Activated T-cell treated with anti-CD3 and anti-CD28 coated beads, Interleukin-2, amount 50 U/mL, for 4 hours (primary cell): ENCODE results near the gene CDH5. TPM values are rescaled to one million over a fixed set of nuclear protein-coding genes. Genes with fewer than 3 reads are reported as not detected.

Experiments
- ATAC-seq, 2 donors: fragments of 200-7000 bp; cut with Tn5 transposase; one replicate each; pipeline ENCODE4 v1.10.0; 2021
- DNase-seq: peaks from one replicate; pipeline ENCODE4 v3.0.0-alpha.2; 2020
- H3K27me3 Mint-ChIP-seq: one replicate; pipeline ENCODE4 v1.8.0; 2021; ENCODE audit warnings: low read depth, mixed read lengths
- H3K36me3 Mint-ChIP-seq: one replicate; pipeline ENCODE4 v1.8.0; 2022; ENCODE audit warnings: mixed read lengths; ENCODE audit not compliant: insufficient read depth
- H3K4me1 Mint-ChIP-seq: one replicate; pipeline ENCODE4 v1.8.0; 2021; ENCODE audit warnings: low read depth, mixed read lengths
- H3K4me3 Mint-ChIP-seq: one replicate; pipeline ENCODE4 v1.8.0; 2021; ENCODE audit warnings: mild to moderate bottlenecking, moderate library complexity, mixed read lengths
- H3K9me3 Mint-ChIP-seq: one replicate; pipeline ENCODE4 v1.8.0; 2021; ENCODE audit warnings: mixed read lengths
- total RNA-seq, 3 donors: library from RNA; stranded (reverse); gene quantifications; one replicate each; pipeline ENCODE4 v1.2.1, GENCODE V29; 2021

CDH5 gene
- total RNA-seq, 3 donors from 2014 or later, result 0.13 TPM; not detected in 2

DNA sequence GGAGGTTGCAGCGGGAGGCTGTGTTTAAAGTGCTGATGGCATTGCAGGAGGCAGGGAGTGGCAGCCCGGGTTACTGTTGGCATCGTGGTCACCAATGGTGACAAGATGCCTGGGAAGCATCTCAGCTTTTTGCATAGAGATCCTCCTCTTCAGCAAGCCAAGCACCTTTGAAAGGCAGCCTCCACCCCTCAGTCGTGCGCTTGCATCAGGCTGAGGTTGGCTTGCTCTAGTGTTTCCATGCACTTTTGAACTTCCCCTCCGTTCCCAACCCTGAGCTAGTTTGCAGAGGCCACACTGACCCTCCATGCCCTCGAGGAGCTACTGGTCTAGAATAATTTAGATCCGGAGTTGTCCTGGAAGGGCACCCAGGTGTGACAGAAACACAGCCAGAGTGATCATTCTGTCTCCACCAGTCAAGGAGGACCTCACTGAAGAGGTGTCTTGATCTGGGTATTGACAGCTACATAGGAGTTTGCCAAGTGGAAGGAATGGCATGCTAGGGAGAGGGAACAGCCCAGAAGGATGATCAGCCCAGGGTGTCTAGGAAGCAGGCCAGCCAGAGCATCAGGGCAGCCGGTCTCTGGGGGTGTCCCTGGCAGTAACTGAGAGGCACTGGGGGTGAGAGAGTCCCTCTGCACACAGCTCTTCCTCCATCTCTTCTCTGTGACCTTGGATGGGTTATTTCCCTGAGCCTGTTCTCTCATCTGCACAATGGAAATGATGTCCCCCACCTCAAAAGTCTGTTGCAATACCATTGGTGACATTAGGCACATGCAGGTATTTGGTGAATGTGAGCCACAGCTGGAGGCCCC lies 68.3 kb downstream of the CDH5 start:
- H3K4me1 Mint-ChIP-seq, result no peaks in the 10 kb centered on the region
- no peaks in the 10 kb centered on the region for H3K9me3 Mint-ChIP-seq
- ATAC-seq (no peak), DNase-seq (no peak)
- H3K27me3 Mint-ChIP-seq, result peaks cover 41% of the 10 kb centered on the region
- no peak overlapping the region for H3K4me3 Mint-ChIP-seq
- H3K36me3 Mint-ChIP-seq, result no peaks in the 10 kb centered on the region

DNA sequence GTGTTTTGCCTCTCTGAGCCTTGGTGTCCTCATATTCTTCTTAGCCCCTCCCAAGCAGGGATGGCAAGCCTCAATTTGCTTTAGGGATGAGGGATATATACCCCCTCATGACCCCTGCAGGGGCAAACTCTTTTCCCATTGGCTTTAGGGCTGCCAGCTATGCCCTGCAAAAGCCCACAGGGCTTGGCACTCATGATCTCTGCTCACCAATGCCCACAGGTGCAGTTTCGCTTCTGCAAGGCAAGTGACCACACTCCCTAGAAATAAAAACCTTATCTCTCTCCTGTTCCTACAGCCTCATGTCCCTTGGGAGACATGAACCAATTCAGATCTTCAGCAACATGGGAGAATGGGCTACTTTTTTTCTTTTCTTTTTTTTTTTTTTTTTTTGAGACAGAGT lies 69.4 kb downstream of the CDH5 start:
- no peak for DNase-seq
- Mint-ChIP-seq H3K36me3 (no peaks in the 10 kb centered on the region), H3K4me3 (no peak overlapping the region), H3K4me1 (no peaks in the 10 kb centered on the region), H3K9me3 (no peaks in the 10 kb centered on the region), H3K27me3 (peaks cover 39% of the 10 kb centered on the region)
- no peak for ATAC-seq

DNA sequence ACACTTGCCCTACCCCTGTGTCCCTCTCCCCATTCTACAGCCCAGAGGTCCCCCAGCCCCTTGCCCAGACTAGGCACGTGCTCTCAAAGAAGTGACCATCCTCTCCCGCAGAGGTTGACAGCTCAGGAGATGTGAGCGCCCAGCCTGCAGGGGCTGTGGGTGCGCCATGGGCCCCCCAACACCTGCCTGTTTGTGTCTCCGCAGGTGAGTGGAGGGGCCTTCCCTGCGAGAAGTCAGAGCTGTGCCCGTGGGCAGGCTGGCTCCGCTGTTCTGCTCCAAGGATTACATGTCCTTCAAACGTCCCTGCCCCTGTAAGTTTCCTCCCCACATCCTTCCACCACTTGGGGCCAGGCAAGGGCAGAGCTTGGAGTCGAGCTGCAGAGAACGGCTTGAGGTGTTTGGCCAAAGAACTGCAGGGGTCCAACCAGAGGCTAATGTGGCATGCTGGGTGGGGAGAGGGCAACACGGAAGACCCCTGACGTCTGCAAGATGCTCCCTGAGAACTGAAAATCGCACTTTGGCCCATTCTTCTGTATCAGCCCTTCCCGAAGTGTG lies 71.0 kb downstream of the CDH5 start:
- Mint-ChIP-seq H3K4me1 (no peaks in the 10 kb centered on the region), H3K36me3 (no peaks in the 10 kb centered on the region), H3K27me3 (peaks cover 29% of the 10 kb centered on the region), H3K9me3 (no peaks in the 10 kb centered on the region), H3K4me3 (no peak overlapping the region)
- no peak for ATAC-seq
- DNase-seq, result no peak

DNA sequence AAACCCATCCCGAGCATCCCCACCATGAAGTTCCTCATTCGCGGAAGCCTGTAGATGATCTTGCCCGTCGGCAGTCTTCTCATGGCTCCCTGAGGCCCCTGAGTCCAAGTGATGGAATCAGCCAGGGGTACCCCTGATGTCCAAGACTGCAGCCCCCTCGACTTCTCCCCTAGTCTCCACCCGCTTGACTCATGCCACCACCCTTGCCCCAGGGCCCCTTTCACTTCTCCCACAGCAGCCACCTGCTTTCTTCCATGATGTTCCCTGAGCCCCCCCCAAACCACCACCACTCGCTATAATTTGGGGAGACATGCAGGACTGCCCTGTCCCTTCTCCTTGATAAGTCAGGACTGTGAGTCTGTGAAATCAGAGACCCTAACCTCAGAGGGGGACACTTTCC lies 72.0 kb downstream of the CDH5 start:
- Mint-ChIP-seq H3K27me3 (peaks cover 24% of the 10 kb centered on the region), H3K36me3 (no peaks in the 10 kb centered on the region), H3K4me1 (no peaks in the 10 kb centered on the region), H3K4me3 (no peak overlapping the region), H3K9me3 (no peaks in the 10 kb centered on the region)
- DNase-seq, result no peak
- ATAC-seq, result no peak

DNA sequence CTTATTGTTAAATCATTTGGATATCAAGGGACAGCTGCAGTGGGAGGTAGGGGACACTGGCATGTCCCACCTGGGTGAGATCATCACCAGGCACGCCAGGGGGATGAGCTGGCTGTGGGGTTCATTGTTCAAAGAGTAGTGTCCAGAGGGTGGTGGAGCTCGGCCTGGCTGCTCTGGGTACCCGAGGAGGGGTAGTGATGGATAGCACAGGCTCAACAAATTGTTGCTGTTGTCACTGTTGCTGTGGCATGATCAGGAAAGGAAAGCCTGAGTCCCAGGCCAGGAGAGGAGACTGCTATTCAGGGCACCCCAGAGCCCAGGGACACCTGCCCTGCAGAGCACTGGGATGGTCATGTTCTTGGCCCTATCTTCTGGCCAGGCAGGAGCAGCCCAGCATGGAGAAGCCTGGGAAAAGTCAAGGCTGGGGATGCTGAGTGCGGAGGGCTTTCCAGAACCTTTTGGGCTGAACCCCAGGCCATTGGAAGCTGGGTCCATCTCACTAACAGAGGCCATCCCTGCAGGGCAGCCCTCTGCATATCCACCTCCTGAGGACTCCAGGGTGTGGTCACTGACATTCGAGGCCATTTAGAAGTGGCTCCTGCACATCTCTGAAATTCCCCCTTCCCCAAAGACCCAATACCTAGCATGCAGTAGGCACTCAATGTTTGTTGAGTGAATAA lies 72.7 kb downstream of the CDH5 start:
- H3K9me3 Mint-ChIP-seq, result no peaks in the 10 kb centered on the region
- no peaks in the 10 kb centered on the region for H3K36me3 Mint-ChIP-seq
- no peak overlapping the region for H3K4me3 Mint-ChIP-seq
- no peak for ATAC-seq
- no peak for DNase-seq
- no peaks in the 10 kb centered on the region for H3K4me1 Mint-ChIP-seq
- H3K27me3 Mint-ChIP-seq, result peaks cover 25% of the 10 kb centered on the region

DNA sequence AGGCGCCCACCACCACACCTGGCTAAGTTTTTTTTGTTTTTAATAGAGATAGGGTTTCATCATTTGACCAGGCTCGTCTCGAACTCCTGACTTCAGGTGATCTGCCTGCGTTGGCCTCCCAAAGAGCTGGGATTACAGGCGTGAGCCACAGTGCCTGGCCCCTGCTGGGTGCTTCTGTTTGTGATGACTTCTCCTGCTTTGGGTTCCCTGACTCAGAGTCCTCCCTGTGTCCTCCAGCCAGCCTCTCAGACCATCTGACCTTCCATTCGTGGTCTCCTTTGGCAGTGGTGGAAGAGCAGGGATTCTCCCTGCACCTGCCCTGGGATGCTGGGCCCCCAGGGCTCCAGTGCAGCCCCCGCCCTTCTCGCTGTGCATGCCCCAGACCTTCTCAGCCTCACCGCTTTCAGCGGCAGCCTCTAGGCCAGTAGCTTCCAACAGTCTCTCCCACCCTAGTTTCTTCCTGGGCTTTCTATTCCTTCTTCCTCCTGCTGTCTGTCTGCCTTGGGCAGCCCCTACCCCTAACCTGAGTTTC lies 73.8 kb downstream of the CDH5 start:
- DNase-seq (no peak), ATAC-seq (no peak)

DNA sequence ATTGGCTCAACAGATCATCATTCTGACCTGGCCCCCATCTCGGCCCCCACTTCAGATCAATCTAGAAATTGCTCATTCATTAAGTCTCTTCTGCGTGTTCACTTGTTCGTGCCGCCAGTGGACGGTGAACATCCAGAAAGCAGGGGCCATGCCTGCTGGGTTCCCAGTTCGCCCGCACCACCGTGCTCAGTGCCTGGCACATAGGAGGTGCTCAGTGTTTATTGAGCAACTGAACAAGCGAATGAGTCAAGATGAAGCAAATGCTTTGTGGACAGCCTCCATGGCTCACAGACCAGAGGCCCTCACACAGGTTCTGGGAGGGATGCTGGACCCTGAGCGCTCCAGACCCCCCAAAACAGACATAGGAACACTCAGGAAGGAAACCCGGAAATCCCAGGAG lies 74.5 kb downstream of the CDH5 start:
- ATAC-seq (no peak), DNase-seq (no peak)
- Mint-ChIP-seq H3K27me3 (peaks cover 25% of the 10 kb centered on the region), H3K4me1 (no peaks in the 10 kb centered on the region), H3K4me3 (no peak overlapping the region), H3K9me3 (no peaks in the 10 kb centered on the region), H3K36me3 (no peaks in the 10 kb centered on the region)

More for the DNA sequence above, 73.8 kb downstream of the CDH5 start:
- peaks cover 22% of the 10 kb centered on the region for H3K27me3 Mint-ChIP-seq
- no peak overlapping the region for H3K4me3 Mint-ChIP-seq
- no peaks in the 10 kb centered on the region for H3K4me1 Mint-ChIP-seq
- H3K9me3 Mint-ChIP-seq, result no peaks in the 10 kb centered on the region
- no peaks in the 10 kb centered on the region for H3K36me3 Mint-ChIP-seq

DNA sequence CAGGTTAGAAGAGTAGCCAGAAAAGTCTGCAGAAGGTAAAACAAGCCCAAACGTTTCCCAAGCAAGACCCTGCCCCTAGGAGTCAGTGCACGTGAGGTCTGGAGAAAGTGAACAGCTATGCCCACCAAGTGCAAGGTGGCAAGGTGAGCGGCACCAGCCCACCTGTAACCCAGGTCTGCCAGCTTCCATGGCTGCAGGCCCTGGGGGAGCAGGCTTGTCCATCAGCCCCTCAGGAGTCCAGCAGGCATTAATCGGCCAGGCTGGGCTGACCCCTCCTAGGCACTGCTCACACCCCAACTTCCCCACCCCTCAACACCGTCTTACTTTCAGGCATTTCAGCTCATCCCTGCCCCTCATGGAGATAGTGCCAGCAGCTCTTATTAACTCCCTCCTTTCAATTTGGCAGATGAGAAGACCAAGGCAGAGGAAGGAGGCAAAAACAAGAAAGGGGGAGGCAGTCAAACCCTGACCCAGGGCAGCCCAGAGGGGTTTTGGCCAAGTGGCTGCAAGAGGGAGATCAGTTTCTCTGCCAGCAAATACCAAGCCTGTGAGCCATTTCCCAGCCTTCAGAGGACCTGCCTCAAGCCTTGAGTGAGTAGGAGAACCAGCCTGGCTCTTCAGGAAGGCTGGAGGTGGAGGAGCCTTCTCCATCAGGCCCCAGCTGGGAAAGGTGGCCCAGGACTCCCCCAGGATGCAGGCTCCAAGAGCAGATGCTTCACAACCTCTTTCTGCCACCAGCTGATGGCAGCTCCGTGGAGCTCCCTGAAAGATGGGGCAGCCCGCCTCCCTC lies 75.3 kb downstream of the CDH5 start:
- H3K9me3 Mint-ChIP-seq, result no peaks in the 10 kb centered on the region

DNA sequence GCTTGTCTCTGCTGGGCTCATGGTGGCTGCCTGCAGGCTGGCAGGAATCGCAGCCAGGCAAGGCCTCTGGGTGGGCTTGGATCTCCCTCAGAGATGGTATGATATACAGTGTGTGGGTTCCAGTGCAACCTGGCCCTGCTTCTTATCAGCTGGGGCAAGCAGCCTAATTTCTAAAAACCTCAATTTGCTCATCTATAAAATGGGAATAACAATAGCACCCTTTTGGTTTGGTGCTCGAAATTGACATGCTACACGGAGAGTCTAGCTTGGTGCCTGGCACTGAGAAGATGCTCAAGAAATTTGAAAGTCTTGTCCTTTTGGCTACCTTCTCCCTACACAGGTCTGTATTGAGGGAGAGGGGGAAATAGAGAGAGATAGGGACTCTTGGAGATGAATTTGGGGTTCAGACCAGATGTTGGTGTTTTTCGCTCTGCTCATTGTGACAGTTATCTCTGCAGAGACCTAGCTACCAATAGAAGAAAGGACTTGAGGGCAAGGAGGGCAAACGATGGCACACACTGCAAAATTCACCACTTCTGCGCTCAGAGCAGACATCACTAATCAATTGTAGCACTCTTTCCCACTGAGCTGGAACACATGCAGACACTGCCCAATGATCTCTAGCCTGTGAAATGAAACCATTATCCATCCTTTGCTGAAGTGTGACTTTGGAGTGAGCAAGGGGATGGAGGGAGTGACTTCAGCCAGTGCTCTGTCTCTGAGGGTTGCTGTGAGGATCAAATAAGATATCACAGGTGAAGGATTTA lies 76.2 kb downstream of the CDH5 start:
- Mint-ChIP-seq H3K36me3 (no peaks in the 10 kb centered on the region), H3K27me3 (peaks cover 25% of the 10 kb centered on the region), H3K4me1 (no peaks in the 10 kb centered on the region), H3K4me3 (no peak overlapping the region), H3K9me3 (no peaks in the 10 kb centered on the region)
- ATAC-seq (no peak), DNase-seq (no peak)

More for the DNA sequence above, 75.3 kb downstream of the CDH5 start:
- DNase-seq (no peak), ATAC-seq (no peak)
- no peaks in the 10 kb centered on the region for H3K4me1 Mint-ChIP-seq
- H3K27me3 Mint-ChIP-seq, result peaks cover 25% of the 10 kb centered on the region
- H3K36me3 Mint-ChIP-seq, result no peaks in the 10 kb centered on the region
- no peak overlapping the region for H3K4me3 Mint-ChIP-seq

DNA sequence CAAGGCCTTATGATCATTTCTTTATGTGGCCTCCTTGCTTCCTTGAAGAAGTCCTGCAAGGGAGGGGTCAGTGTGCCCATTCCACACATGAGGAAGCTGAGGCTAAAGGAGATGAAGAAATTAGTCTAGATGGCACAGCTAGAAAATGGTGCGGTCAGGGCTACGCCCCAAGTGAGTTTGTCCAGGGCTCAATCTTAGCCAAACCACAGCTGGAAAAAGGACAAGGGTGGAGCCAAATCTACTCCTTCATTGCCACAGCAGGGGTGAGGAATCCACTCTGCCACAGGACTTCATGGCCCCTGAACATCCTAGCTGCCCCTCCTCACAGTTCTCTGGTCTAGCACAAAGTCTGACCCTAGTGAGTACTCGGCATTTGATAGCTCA lies 76.8 kb downstream of the CDH5 start:
- Mint-ChIP-seq H3K27me3 (peaks cover 25% of the 10 kb centered on the region), H3K36me3 (no peaks in the 10 kb centered on the region), H3K4me1 (no peaks in the 10 kb centered on the region), H3K4me3 (no peak overlapping the region), H3K9me3 (no peaks in the 10 kb centered on the region)
- ATAC-seq (no peak), DNase-seq (no peak)

DNA sequence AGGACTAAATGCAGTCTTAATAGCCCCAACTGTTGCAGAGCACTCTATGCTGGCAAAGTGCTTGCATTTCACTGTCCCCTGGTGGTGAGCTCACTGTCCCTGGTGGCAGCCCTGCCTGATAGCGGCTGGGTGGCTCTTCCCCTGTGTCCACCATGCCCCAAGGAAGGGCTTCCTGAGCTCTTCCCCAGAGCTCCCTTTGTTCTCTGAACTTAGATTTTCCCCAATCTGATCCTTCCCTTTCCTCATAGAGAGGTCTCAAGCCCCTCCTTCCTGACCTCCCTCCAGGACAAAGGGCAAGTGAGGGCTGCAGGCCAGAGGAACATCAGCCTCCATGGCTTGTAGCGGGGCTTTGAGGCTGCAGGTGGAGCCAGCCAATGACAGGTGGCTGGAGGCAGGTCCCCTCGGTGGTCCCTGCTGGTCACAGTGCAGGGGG lies 77.6 kb downstream of the CDH5 start:
- H3K4me1 Mint-ChIP-seq, result no peaks in the 10 kb centered on the region
- DNase-seq (no peak), ATAC-seq (no peak)
- H3K4me3 Mint-ChIP-seq, result no peak overlapping the region
- peaks cover 18% of the 10 kb centered on the region for H3K27me3 Mint-ChIP-seq
- H3K36me3 Mint-ChIP-seq, result no peaks in the 10 kb centered on the region
- H3K9me3 Mint-ChIP-seq, result no peaks in the 10 kb centered on the region

DNA sequence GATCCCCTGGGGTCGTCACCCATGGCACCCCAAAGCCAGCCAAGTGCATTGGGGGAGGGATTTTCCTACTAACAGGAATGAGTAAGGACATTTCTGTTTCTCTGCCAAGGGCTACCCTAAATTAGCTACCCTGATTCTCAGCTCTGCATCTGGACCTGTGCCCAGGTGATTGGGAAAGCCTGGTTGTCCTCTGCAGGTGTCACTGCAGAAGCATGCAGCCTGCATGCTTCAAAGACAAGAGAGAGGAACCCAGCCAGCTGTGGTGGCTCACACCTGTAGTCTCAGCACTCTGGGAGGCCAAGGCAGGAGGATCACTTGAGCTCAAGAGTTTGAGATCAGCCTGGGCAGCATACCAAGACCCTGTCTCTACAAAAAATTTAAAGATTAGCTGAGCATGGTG lies 80.2 kb downstream of the CDH5 start:
- ATAC-seq, result no peak
- H3K4me1 Mint-ChIP-seq, result no peaks in the 10 kb centered on the region
- H3K4me3 Mint-ChIP-seq, result no peak overlapping the region
- no peak for DNase-seq
- no peaks in the 10 kb centered on the region for H3K36me3 Mint-ChIP-seq
- H3K27me3 Mint-ChIP-seq, result peaks cover 8% of the 10 kb centered on the region
- H3K9me3 Mint-ChIP-seq, result no peaks in the 10 kb centered on the region

DNA sequence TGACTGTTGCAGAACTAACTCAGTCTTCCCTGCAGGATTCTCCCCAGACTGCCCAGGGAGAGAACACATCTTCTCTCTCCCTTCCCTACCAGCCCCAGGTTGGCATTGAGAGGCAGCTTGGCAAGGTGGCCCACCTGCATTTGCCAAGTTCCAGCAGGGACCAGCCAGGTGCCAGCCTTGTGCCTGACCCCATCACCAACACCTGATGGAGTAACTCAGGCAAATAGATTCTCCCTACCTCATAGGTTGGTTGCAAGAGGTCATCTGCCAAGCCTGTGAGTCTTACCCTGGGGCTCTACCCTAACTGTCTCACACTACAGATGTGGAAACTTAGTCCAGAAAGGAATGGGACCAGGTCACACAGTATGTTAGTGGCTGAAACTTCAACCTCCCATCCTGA lies 81.0 kb downstream of the CDH5 start:
- Mint-ChIP-seq H3K4me1 (no peaks in the 10 kb centered on the region), H3K4me3 (no peak overlapping the region), H3K36me3 (no peaks in the 10 kb centered on the region), H3K9me3 (no peaks in the 10 kb centered on the region), H3K27me3 (peaks cover 8% of the 10 kb centered on the region)
- ATAC-seq (no peak), DNase-seq (no peak)
